GM15510 (cell line): ENCODE results near the gene GPHB5.

Source experiments
- POLR2A ChIP-seq: IDR thresholded peaks from 3 replicates; pipeline ENCODE4 v1.6.1; 2011; ENCODE audit warnings: borderline replicate concordance; ENCODE audit not compliant: insufficient read length; ENCODE audit errors: extremely low read depth

GPHB5 gene

GRCh38 chr14:63318835-63319234, at the start of gene GPHB5:
TSS of gene GPHB5 (minus strand) at chr14:63318935. CDS start at chr14:63317849, 1,086 bp downstream.
- no peak for TF ChIP-seq POLR2A

- TF ChIP-seq POLR2A, result no peak
Observed at GRCh38 chr14:63367742-63368364, 49.1 kb upstream of the GPHB5 start.

GRCh38 chr14:63362389-63362819, 43.7 kb upstream of the GPHB5 start:
- TF ChIP-seq POLR2A, result no peak

- no peak for TF ChIP-seq POLR2A
Observed at GRCh38 chr14:63361790-63362189, 43.1 kb upstream of the GPHB5 start.

- no peak for TF ChIP-seq POLR2A
Observed at GRCh38 chr14:63357841-63358240, 39.1 kb upstream of the GPHB5 start.

- TF ChIP-seq POLR2A, result no peak
Observed at GRCh38 chr14:63345826-63346225, 27.1 kb upstream of the GPHB5 start.

- TF ChIP-seq POLR2A, result no peak
Observed at GRCh38 chr14:63344336-63344735, 25.6 kb upstream of the GPHB5 start.

GRCh38 chr14:63343878-63344277, 25.1 kb upstream of the GPHB5 start:
- TF ChIP-seq POLR2A, result no peak

GRCh38 chr14:63342371-63342770, 23.6 kb upstream of the GPHB5 start:
- no peak for TF ChIP-seq POLR2A

GRCh38 chr14:63328787-63329737, 10.3 kb upstream of the GPHB5 start:
- TF ChIP-seq POLR2A, result no peak

GRCh38 chr14:63326840-63327239, 8.1 kb upstream of the GPHB5 start:
- TF ChIP-seq POLR2A, result no peak

GRCh38 chr14:63322897-63323573, 4.3 kb upstream of the GPHB5 start:
- no peak for TF ChIP-seq POLR2A

GRCh38 chr14:63322472-63322871, 3.7 kb upstream of the GPHB5 start:
- no peak for TF ChIP-seq POLR2A

- no peak for TF ChIP-seq POLR2A
Observed at GRCh38 chr14:63308723-63309317, 9.9 kb downstream of the GPHB5 start.
